ENCODE measurements around the gene DLG2.

The DLG2 gene

GRCh38 chr11:85569525-85569924, 57.6 kb downstream of the DLG2 start:
- DNase-seq (ENCODE audit: low read depth in 4 of 4, low spot score in 1 of 4), result no peak

GRCh38 chr11:85558411-85558810, 68.7 kb downstream of the DLG2 start:
- DNase-seq (ENCODE audit: low read depth in 4 of 4, low spot score in 1 of 4), result no peak

- DNase-seq (ENCODE audit: low read depth in 4 of 4, low spot score in 1 of 4), result no peak
Measured at GRCh38 chr11:85551881-85552280, 75.3 kb downstream of the DLG2 start.

DNA sequence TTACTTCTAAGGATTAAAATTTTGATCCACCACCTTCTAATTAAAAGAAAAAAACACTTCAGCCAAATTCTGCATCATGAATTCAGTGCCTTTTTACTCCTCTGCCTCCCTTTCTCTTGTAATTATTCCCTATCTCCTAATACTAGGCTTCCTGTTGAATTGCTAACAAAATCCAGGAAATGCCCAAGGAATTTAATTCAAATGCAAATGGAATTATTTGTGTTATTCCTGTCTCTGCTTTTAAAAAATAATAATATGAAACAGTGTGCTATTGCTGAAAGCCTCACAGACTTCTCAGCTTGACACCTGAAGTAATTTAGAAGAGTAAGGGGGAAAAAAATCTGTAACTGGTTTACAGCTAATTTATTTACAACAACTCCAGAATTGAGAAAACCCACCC, 85.5 kb downstream of the DLG2 start:
- no peak for DNase-seq (ENCODE audit: low read depth in 4 of 4, low spot score in 1 of 4)

GRCh38 chr11:85540635-85541205, 86.4 kb downstream of the DLG2 start:
- no peak for DNase-seq (ENCODE audit: low read depth in 4 of 4, low spot score in 1 of 4)

- DNase-seq (ENCODE audit: low read depth in 4 of 4, low spot score in 1 of 4), result no peak
Measured at GRCh38 chr11:85540181-85540580, 87.0 kb downstream of the DLG2 start.

GRCh38 chr11:85539740-85540139, 87.4 kb downstream of the DLG2 start:
- DNase-seq (ENCODE audit: low read depth in 4 of 4, low spot score in 1 of 4), result no peak

GRCh38 chr11:85539029-85539689, 88.0 kb downstream of the DLG2 start:
- DNase-seq (ENCODE audit: low read depth in 4 of 4, low spot score in 1 of 4), result no peak

- no peak for DNase-seq (ENCODE audit: low read depth in 4 of 4, low spot score in 1 of 4)
Measured at GRCh38 chr11:85536438-85536837, 90.7 kb downstream of the DLG2 start.

DNA sequence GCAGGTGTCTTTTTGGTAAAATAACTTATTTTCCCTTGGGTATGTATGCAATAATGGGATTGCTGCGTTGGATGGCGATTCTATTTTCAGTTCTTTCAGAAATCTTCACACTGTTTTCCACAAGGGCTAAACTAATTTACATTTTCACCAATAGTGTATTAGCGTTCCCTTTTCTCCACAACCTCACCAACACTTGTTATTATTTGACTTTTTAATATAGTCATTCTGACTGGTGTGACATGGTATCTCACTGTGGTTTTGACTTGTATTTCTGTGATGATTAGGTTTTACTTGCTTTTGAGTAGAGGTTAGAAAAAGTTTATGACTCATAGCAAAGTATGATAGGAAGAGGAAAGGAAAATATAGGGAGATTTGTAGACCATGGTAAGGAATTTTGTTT, 92.3 kb downstream of the DLG2 start:
- no peak for DNase-seq (ENCODE audit: low read depth in 4 of 4, low spot score in 1 of 4)

GRCh38 chr11:85531191-85531897, 95.8 kb downstream of the DLG2 start:
- no peak for DNase-seq (ENCODE audit: low read depth in 4 of 4, low spot score in 1 of 4)

DNA sequence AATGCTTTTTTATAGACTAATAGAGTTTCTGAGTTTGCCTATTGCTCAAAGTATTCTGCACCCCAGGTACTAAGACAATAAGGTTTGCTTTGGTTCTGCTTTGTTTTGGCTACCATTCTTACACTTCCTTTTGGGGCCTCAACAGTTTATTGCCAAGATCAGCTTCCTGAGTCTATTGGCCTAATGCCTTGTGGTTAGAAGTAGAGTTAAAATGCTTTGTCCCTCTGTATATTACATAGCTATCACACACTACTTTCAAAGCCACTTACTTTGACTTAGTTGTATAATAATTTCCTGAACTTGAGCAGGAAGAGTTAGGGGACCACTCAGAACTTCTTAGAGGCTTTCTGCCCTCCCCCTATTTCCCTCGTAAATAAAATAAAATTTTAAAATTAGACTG, 96.5 kb downstream of the DLG2 start:
- no peak for DNase-seq (ENCODE audit: low read depth in 4 of 4, low spot score in 1 of 4)

DNA sequence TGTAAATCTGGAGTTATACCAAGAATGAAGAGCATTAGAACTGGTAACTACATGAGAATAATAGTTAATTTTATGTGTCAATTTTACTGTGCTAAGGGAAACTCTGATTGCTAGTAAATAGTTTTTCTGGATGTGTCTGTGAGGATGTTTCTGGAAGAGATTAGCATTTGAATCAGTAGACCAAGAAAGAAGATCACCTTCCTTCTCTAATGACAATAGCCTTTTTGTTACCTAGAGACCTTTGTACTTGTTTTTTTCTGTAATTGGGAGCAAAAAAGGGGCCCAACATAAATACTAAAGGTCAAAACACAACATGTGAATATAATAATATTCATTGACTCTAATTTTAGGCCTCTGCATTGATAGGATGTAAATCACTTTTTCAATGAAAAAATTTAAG, 100.6 kb downstream of the DLG2 start:
- DNase-seq (ENCODE audit: low read depth in 4 of 4, low spot score in 1 of 4), result no peak

- DNase-seq (ENCODE audit: low read depth in 4 of 4, low spot score in 1 of 4), result no peak
Measured at GRCh38 chr11:85525686-85526085, 101.5 kb downstream of the DLG2 start.

DNA sequence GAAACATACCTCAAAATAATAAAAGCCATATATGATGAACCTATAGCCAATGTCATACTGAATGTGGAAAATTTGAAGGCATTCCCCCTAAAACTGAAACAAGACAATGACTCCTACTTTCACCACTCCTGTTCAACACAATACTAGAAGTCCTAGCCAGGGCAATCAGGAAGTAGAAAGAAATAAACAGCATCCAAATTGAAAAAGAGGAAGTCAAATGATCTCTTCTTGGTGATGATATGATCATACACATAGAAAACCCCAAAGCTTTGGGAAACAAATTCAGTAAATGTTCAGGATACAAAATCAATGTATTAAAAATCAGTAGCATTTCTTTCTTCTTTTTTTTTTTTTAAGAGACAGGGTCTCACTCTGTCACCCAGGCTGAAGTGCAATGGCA, 109.9 kb downstream of the DLG2 start:
- DNase-seq (ENCODE audit: low read depth in 4 of 4, low spot score in 1 of 4), result no peak

DNA sequence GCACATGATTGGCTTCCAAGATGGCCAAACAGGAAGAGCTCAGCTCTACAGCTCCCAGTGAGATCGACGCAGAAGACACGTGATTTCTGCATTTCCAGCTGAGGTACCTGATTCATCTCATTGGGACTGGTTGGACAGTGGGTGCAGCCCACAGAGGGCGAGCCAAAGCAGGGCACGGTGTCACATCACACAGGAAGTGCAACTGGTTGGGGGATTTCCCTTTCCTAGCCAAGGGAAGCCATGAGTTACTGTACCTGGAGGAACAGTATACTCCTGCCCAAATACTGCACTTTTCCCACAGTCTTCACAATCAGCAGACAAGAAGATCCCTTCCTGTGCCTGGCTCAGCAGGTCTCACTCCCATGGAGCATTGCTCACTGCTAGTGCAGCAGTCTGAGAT, 131.2 kb downstream of the DLG2 start:
- DNase-seq (ENCODE audit: low read depth in 4 of 4, low spot score in 1 of 4), result no peak

DNA sequence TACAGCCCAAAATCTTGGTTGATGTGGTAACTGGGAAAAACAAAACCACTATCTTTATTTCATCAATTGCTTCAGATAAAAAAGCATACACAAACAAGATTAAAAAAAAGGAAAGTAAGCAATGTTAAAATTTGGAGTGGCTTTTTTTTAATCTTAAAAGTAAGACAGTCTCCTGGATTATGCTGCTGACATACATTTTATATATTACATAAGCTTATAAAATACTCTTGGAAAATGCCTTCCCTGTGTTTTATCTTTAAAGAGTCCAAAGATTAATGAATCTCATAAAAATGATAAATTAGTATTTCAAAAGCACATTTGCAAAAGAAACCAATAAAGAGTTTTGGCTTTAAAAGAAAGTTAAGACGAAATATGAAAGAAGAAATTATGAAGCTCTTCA, 132.7 kb downstream of the DLG2 start:
- DNase-seq (ENCODE audit: low read depth in 4 of 4, low spot score in 1 of 4), result no peak

- DNase-seq (ENCODE audit: low read depth in 4 of 4, low spot score in 1 of 4), result no peak
Measured at GRCh38 chr11:85485902-85486301, 141.2 kb downstream of the DLG2 start.

- no peak for DNase-seq (ENCODE audit: low read depth in 4 of 4, low spot score in 1 of 4)
Measured at GRCh38 chr11:85483861-85484260, 143.3 kb downstream of the DLG2 start.

- DNase-seq (ENCODE audit: low read depth in 4 of 4, low spot score in 1 of 4), result no peak
Measured at GRCh38 chr11:85481862-85482261, 145.3 kb downstream of the DLG2 start.

DNA sequence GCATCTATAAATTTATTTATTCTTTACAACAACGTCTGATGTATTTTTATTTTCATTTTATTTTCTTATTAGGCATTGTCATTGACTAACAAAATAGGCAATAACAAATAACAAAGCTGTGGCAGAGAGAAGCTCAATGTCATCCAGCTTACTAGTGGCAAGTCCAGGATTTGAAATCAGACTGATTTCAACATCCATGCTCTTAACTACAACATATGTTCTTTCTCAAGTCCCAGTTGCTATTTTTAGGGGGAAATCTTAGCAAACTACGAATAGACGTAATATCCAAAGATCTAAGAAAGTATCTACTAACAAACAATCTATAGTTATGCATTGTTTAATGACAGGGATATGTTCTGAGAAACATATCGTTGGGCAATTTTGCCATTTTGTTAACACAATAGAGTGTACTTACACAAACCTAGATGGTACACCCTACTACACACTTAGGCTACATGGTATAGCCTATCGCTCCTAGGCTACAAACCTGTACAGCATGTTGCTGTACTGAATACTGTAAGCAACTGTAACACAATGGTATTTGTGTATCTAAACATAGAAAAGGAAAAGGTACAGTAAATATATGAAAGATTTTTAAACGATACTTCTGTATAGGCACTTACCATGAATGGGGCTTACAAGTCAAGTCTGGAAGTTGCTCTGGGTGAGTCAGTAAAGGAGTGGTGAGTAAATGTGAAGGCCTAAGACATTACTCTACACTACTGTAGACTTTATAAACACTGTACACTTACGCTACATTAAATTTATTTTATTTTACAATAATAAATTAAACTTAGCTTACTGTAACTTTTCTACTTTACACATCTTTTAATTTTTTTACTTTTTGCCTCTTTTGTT, 151.3 kb downstream of the DLG2 start:
- DNase-seq (ENCODE audit: low read depth in 4 of 4, low spot score in 1 of 4), result no peak

- no peak for DNase-seq (ENCODE audit: low read depth in 4 of 4, low spot score in 1 of 4)
Measured at GRCh38 chr11:85472953-85473352, 154.2 kb downstream of the DLG2 start.

All from stimulated activated CD4-positive, alpha-beta T cell treated with anti-CD3 and anti-CD28 coated beads, Interleukin-1b, Interleukin-23, amount 100 ng/mL, for 24 hours (primary cell).